AG04450 (cell line): ENCODE measurements around the gene ZNF45. TPM values are rescaled to one million over a fixed set of nuclear protein-coding genes. Genes with fewer than 3 reads are reported as not detected.

Experiments
- CTCF ChIA-PET: fragments of 300-600, 350-600 bp; formaldehyde crosslinking; extraction: SDS; loops from one replicate; lab custom pipeline; 2022; ENCODE audit warnings: antibody characterized with exemption, inconsistent platforms; lab: Charles Lee
- POLR2A ChIA-PET: fragments of 350-600 bp; formaldehyde crosslinking; extraction: SDS; loops from one replicate; lab custom pipeline; 2021; ENCODE audit warnings: antibody characterized with exemption, inconsistent platforms; lab: Yijun Ruan, JAX
- DNase-seq: peaks from one replicate; pipeline ENCODE4 v3.0.0-alpha.2; 2011; ENCODE audit warnings: low read depth, low spot score
- H3K27ac ChIP-seq: one replicate; pipeline ENCODE4 v1.5.1; 2012; ENCODE audit warnings: low read depth, low read length, control low read depth
- H3K27me3 ChIP-seq: one replicate; pipeline ENCODE4 v1.6.0; 2012; ENCODE audit warnings: low read length; ENCODE audit not compliant: control insufficient read depth, insufficient read depth
- H3K4me3 ChIP-seq: 2 replicates; pipeline ENCODE4 v1.5.1; 2011; ENCODE audit warnings: mild to moderate bottlenecking, low read depth, low read length, control low read depth
- H3K9me3 ChIP-seq: 2 replicates; pipeline ENCODE4 v1.5.1; 2012; ENCODE audit warnings: low read length; ENCODE audit not compliant: control insufficient read depth, insufficient read depth
- CTCF ChIP-seq: IDR thresholded peaks from 2 replicates; pipeline ENCODE4 v1.5.1; 2011; ENCODE audit warnings: low read depth, low read length, control low read depth, inconsistent platforms
- polyA minus RNA-seq: library from RNA; depleted of rRNA, polyadenylated mRNA; stranded (reverse); fragments of >200 nt; gene quantifications from 2 replicates; pipeline ENCODE4 v1.2.3, GENCODE V29; 2011; rRNA and poly(A)+ RNA removed
- polyA plus RNA-seq: library from polyadenylated mRNA; depleted of rRNA; stranded (reverse); fragments of >200 nt; gene quantifications from 2 replicates; pipeline ENCODE4 v1.2.3, GENCODE V29; 2011; rRNA removed

The ZNF45 gene
- polyA plus RNA-seq, result 12.0 and 16.1 TPM in 2 replicates
- polyA minus RNA-seq, result 17.1 and 22.2 TPM in 2 replicates

DNA sequence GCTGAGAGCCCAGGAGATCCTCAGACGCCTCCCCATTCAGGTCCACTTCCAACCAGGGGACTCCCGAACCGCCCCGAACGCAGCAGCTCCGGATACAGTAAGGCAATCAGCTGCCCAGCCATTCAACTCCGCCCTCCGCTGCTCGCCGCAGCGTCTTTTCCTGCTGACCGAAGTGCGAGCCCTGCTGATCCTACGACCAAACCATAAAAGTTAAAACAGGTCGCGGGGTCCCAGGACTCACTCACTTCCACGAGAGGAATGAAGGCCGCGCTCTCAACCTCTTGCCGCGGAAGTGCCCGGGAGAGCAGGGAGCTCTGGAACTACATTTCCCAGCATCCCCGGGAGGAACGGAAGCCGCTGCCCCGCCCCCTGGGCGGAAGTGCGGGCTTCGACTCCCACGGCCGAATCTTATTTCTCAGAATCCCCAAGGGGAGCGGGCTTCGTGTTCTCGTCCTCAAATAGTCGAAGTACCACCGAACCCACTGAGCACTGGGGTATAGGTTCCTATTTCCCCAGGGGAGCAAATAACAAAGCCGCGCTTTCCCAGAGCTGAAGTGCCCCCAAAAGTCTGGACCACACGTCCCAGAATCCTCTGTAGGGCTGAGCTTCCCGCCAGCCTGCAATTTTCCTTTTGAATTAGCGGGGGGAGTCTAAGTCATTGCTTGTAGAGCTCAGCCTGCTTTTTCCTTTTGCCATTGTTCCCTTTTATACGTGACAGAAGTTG, at the start of gene ZNF45:
TSS of gene ZNF45 (minus strand) at position 298 of the 724 bp plus-strand sequence. CDS start 13,097 bp downstream, outside the sequence.
- ChIA-PET POLR2A (interaction anchor here (0.6 to 1.6 kb wide), 5 partner anchors 14 to 178 kb away, joined by 3 to 12 read pairs (median 3); partner anchors contain the start of gene ZNF221), CTCF (interaction anchor here (0.9 to 1.2 kb wide), 2 partner anchors 16 to 18 kb away, joined by 4 read pairs; partner anchors contain the start of gene ZNF221)
- Histone ChIP-seq H3K9me3 (no peaks in the 10 kb centered on the region; the same call in 1 of the 2 replicates), H3K27ac (peak within 1 kb of the TSS; percentile 65), H3K4me3 (peak within 1 kb of the TSS; percentile 77), H3K27me3 (no peaks in the 10 kb centered on the region)
- peak; percentile 60 for DNase-seq
- no peak for TF ChIP-seq CTCF

DNA sequence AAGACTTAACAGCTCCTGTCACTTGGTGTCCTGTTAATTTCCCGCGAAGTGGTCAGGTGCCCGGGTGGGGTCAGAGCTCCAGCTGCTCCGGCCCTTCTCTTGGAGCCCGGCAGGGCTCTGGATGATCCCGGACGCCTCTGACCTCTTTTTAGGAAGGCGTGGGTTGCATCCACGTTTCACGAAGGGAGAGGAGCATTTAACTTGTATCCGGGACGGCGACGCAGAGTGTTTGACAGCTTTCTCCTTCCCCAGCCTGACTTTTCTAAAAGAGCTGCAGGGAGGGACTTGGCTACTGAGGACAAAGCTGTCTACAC, 49.6 kb upstream of the ZNF45 start:
- Histone ChIP-seq H3K27me3 (no peaks in the 10 kb centered on the region), H3K27ac (peak overlapping the region; percentile 39), H3K4me3 (peak overlapping the region; percentile 92), H3K9me3 (no peaks in the 10 kb centered on the region; the same call in 1 of the 2 replicates)
- DNase-seq, result no peak
- no peak for TF ChIP-seq CTCF
- POLR2A ChIA-PET, result no interaction called here
- CTCF ChIA-PET, result no interaction called here

GRCh38 chr19:43983912-43984686, 49.0 kb upstream of the ZNF45 start, which contains the start of gene ZNF155:
Gene ZNF155 (plus strand): TSS chr19:43984188. CDS start chr19:43988544, 4,356 bp downstream.
- peak; percentile 91 for DNase-seq
- CTCF ChIA-PET, result no interaction called here
- H3K27me3 ChIP-seq, result no peaks in the 10 kb centered on the region
- no peak for TF ChIP-seq CTCF
- H3K9me3 ChIP-seq, result no peaks in the 10 kb centered on the region; the same call in 1 of the 2 replicates
- peak within 1 kb of the TSS; percentile 92 for H3K4me3 ChIP-seq
- POLR2A ChIA-PET, result interaction anchor here (0.5 to 0.6 kb wide), 2 partner anchors 17 to 82 kb away, joined by 3 to 4 read pairs; no protein-coding TSS in a partner anchor
- H3K27ac ChIP-seq, result peak within 1 kb of the TSS; percentile 39

- ChIA-PET CTCF (no interaction called here), POLR2A (interaction anchor here (0.5 to 0.6 kb wide), 2 partner anchors 17 to 82 kb away, joined by 3 to 4 read pairs; no protein-coding TSS in a partner anchor)
- no peak overlapping the region for H3K27ac ChIP-seq
Observed at GRCh38 chr19:43983544-43983911, 48.4 kb upstream of the ZNF45 start.

More at GRCh38 chr19:43983544-43983911, 48.4 kb upstream of the ZNF45 start:
- Histone ChIP-seq H3K4me3 (peak overlapping the region; percentile 49), H3K9me3 (no peaks in the 10 kb centered on the region; the same call in 1 of the 2 replicates), H3K27me3 (no peaks in the 10 kb centered on the region)
- no peak for TF ChIP-seq CTCF
- DNase-seq, result no peak
